HCT116 (cell line): Measurements from ENCODE around the gene TSPEAR. TPM values are rescaled to one million over a fixed set of nuclear protein-coding genes. Genes with fewer than 3 reads are reported as not detected.

ENCODE experiments used
- ATAC-seq: fragments of 200-7000 bp; cut with Tn5 transposase; 2 replicates; pipeline ENCODE4 v1.9.1; 2020; ENCODE audit warnings: mild to moderate bottlenecking, moderate library complexity
- BruUV-seq: library from RNA; stranded (reverse); fragments of 400-500 nt; replicated peaks from 2 replicates; lab custom pipeline; 2021; lab: Mats Ljungman, UMichigan
- CTCF ChIA-PET: fragments of 300-600 bp; sonication (Branson Sonifier 250); formaldehyde crosslinking; loops from one replicate; lab custom pipeline; 2021; ENCODE audit warnings: antibody characterized with exemption; lab: Charles Lee
- POLR2A ChIA-PET: fragments of 300-600, 350-600 bp; sonication (Branson Sonifier 250); formaldehyde crosslinking; loops from one replicate; lab custom pipeline; 2021; ENCODE audit warnings: antibody characterized with exemption; lab: Charles Lee
- RAD21 ChIA-PET, 2 experiments: fragments of 300-600 bp; sonication (Branson Sonifier 250); formaldehyde crosslinking; loops; one replicate each; lab custom pipeline; 2023; ENCODE audit warnings: low total read pairs in 2 of 2; ENCODE audit not compliant: uncharacterized antibody in 2 of 2, unreplicated experiment in 2 of 2, low non-redundant PET in 1 of 2; lab: Charles Lee
- DNase-seq: peaks from one replicate; pipeline ENCODE4 v3.0.0-alpha.2; 2010; ENCODE audit warnings: low read depth, low spot score
- H2AFZ ChIP-seq: fragments of 200-600 bp; shearing (Covaris generic), sonication (generic); 2 replicates; pipeline ENCODE4 v1.6.1; 2017; ENCODE audit warnings: low read depth, mixed run types, mixed read lengths, antibody characterized with exemption, low read length; ENCODE audit not compliant: poor library complexity, severe bottlenecking
- H3K27ac ChIP-seq: 2 replicates; pipeline ENCODE4 v1.5.1; 2012; ENCODE audit warnings: low read depth, low read length
- H3K27me3 ChIP-seq: fragments of 200-600 bp; sonication (generic); 2 replicates; pipeline ENCODE4 v1.6.1; 2016; ENCODE audit warnings: mixed run types, low read length, mixed read lengths; ENCODE audit not compliant: insufficient read depth
- H3K36me3 ChIP-seq, 2 experiments: fragments of 200-500 bp in 1 of 2; fragments of 200-600 bp in 1 of 2; sonication (Bioruptor generic) in 1 of 2; sonication (generic) in 1 of 2; 2 replicates each; pipeline versions ENCODE4 v1.5.1 to v1.6.1; 2014 to 2016; ENCODE audit warnings: low read length in 2 of 2, inconsistent platforms in 1 of 2, mixed read lengths in 1 of 2, mixed run types in 1 of 2; ENCODE audit not compliant: insufficient read depth in 2 of 2, control insufficient read depth in 1 of 2
- H3K4me1 ChIP-seq, 2 experiments: fragments of 200-600 bp in 1 of 2; sonication (generic) in 1 of 2; 2 replicates each; pipeline versions ENCODE4 v1.5.1 to v1.6.1; 2012 to 2017; ENCODE audit warnings: low read length in 2 of 2, inconsistent platforms in 1 of 2, mild to moderate bottlenecking in 1 of 2, mixed read lengths in 1 of 2, mixed run types in 1 of 2, moderate library complexity in 1 of 2; ENCODE audit not compliant: insufficient read depth in 2 of 2, control insufficient read depth in 1 of 2
- H3K4me2 ChIP-seq: fragments of 200-600 bp; sonication (generic); 2 replicates; pipeline ENCODE4 v1.6.1; 2017; ENCODE audit warnings: mixed run types, low read length, mixed read lengths
- H3K4me3 ChIP-seq, 2 experiments: fragments of 200-600 bp in 1 of 2; sonication (generic) in 1 of 2; replicated peaks in 1 of 2; 2 replicates each; pipeline ENCODE4 v1.5.1; 2011 to 2016; ENCODE audit warnings: low read length in 2 of 2, control low read depth in 1 of 2, low read depth in 1 of 2, mild to moderate bottlenecking in 1 of 2, mixed read lengths in 1 of 2, mixed run types in 1 of 2
- H3K79me2 ChIP-seq: fragments of 200-600 bp; sonication (generic); 2 replicates; pipeline ENCODE4 v1.6.1; 2017; ENCODE audit warnings: mild to moderate bottlenecking, mixed run types, low read length, moderate library complexity, mixed read lengths; ENCODE audit not compliant: insufficient read depth
- H3K9ac ChIP-seq: fragments of 200-600 bp; sonication (generic); 2 replicates; pipeline ENCODE4 v1.6.1; 2016; ENCODE audit warnings: low read length, mixed read lengths
- H3K9me2 ChIP-seq: fragments of 200-600 bp; sonication (generic), shearing (Covaris generic); 2 replicates; pipeline ENCODE4 v1.6.1; 2017; ENCODE audit warnings: mixed run types, mild to moderate bottlenecking, moderate library complexity; ENCODE audit not compliant: insufficient read depth
- H3K9me3 ChIP-seq, 2 experiments: fragments of 200-500 bp in 1 of 2; fragments of 200-600 bp in 1 of 2; sonication (Bioruptor generic) in 1 of 2; sonication (generic) in 1 of 2; 2 replicates each; pipeline ENCODE4 v1.6.1; 2014 to 2017; ENCODE audit warnings: low read length in 2 of 2, mixed read lengths in 2 of 2, inconsistent platforms in 1 of 2, low read depth in 1 of 2, mild to moderate bottlenecking in 1 of 2, mixed run types in 1 of 2, moderate library complexity in 1 of 2; ENCODE audit not compliant: control insufficient read depth in 1 of 2, insufficient read depth in 1 of 2
- H4K20me1 ChIP-seq: fragments of 200-600 bp; sonication (generic), shearing (Covaris generic); 2 replicates; pipeline ENCODE4 v1.6.1; 2017; ENCODE audit warnings: mixed run types, mild to moderate bottlenecking, moderate library complexity; ENCODE audit not compliant: insufficient read depth
- CBX3 ChIP-seq: IDR thresholded peaks from 2 replicates; pipeline ENCODE4 v1.6.1; 2012; ENCODE audit warnings: low read depth
- CEBPB ChIP-seq: IDR thresholded peaks from 2 replicates; pipeline ENCODE4 v1.6.1; 2012; ENCODE audit warnings: low read depth
- EZH2 ChIP-seq: fragments of 200-600 bp; sonication (generic); IDR thresholded peaks from 2 replicates; pipeline ENCODE4 v1.6.1; 2017; ENCODE audit warnings: antibody characterized with exemption, mixed run types
- EZH2phosphoT487 ChIP-seq: fragments of 200-600 bp; IDR thresholded peaks from 2 replicates; pipeline ENCODE4 v1.6.1; 2018; ENCODE audit warnings: antibody characterized with exemption, borderline replicate concordance
- FOSL1 ChIP-seq: IDR thresholded peaks from 2 replicates; pipeline ENCODE4 v1.6.1; 2012; ENCODE audit warnings: low read depth
- JUND ChIP-seq: IDR thresholded peaks from 2 replicates; pipeline ENCODE4 v1.6.1; 2012
- POLR2A ChIP-seq: IDR thresholded peaks from 2 replicates; pipeline ENCODE4 v1.7.0; 2011; ENCODE audit warnings: borderline replicate concordance; ENCODE audit not compliant: insufficient read depth, insufficient read length; ENCODE audit errors: extremely low read depth
- POLR2AphosphoS5 ChIP-seq: IDR thresholded peaks from 2 replicates; pipeline ENCODE4 v1.6.1; 2011; ENCODE audit warnings: mild to moderate bottlenecking, low read depth, low read length, moderate library complexity
- RAD21 ChIP-seq: IDR thresholded peaks from 2 replicates; pipeline ENCODE4 v1.6.1; 2012; ENCODE audit warnings: low read depth, mild to moderate bottlenecking
- SIN3A ChIP-seq: IDR thresholded peaks from 2 replicates; pipeline ENCODE4 v1.6.1; 2012; ENCODE audit warnings: low read depth
- SP1 ChIP-seq: IDR thresholded peaks from 2 replicates; pipeline ENCODE4 v1.6.1; 2012; ENCODE audit warnings: low read depth
- SRF ChIP-seq: IDR thresholded peaks from 2 replicates; pipeline ENCODE4 v1.6.1; 2012; ENCODE audit warnings: low read depth
- TCF7L2 ChIP-seq: IDR thresholded peaks from 2 replicates; pipeline ENCODE4 v1.7.0; 2011; ENCODE audit warnings: borderline replicate concordance, inconsistent platforms; ENCODE audit not compliant: insufficient read depth, insufficient read length; ENCODE audit errors: extremely low read depth
- ZFX ChIP-seq: fragments of 450-650 bp; IDR thresholded peaks from 2 replicates; pipeline ENCODE4 v1.6.1; 2017
- intact Hi-C: fragments of 100-400 bp; cut with micrococcal nuclease; formaldehyde crosslinking; loops from 2 replicates; pipeline ENCODE4 v1.10.0; 2022
- total RNA-seq: library from RNA; stranded (reverse); gene quantifications from one replicate; pipeline ENCODE4 v1.2.1, GENCODE V29; 2021; ENCODE audit not compliant: unreplicated experiment
- TF ChIP-seq, protein P1 (sequence below), 3 experiments: fragments of 200-600 bp in 1 of 3; sonication (generic) in 1 of 3; IDR thresholded peaks in 2 of 3; conservative IDR thresholded peaks in 1 of 3; 2 replicates each; pipeline ENCODE4 v1.5.1; 2012 to 2017; ENCODE audit warnings: low read depth in 2 of 3, low read length in 2 of 3, antibody characterized with exemption in 1 of 3, borderline replicate concordance in 1 of 3, control low read depth in 1 of 3, mild to moderate bottlenecking in 1 of 3, mixed read lengths in 1 of 3, mixed run types in 1 of 3, moderate library complexity in 1 of 3; ENCODE audit not compliant: insufficient read depth in 1 of 3
- TF ChIP-seq, protein P2 (sequence below): IDR thresholded peaks from 2 replicates; pipeline ENCODE4 v1.6.1; 2012
- TF ChIP-seq, protein P3 (sequence below): IDR thresholded peaks from 2 replicates; pipeline ENCODE4 v1.6.1; 2012

The TSPEAR gene
- total RNA-seq, 1 experiment from 2014 or later = not detected

DNA sequence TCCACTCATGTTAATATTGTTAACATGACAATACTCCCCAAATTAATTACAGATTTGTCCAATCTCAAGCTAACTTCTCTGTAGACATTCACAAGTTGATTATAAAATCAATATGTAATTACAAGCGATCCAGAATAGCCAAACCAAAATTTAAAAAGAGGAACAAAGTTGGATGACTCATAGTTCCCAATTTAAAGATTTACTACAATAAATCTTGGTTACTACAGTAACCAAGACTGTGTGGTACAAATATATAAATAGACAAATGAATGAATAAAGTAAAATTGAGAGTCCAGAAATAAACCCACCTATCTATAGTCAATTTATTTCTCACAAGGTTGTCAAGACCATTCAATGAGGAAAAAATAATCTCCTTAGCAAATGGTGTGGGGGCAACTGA, 145.0 kb downstream of the TSPEAR start:
- TF ChIP-seq SRF = no peak
- TF ChIP-seq, all 23 proteins: peak for 0
- Histone ChIP-seq H3K9me3 (no peaks in the 10 kb centered on the region), H3K27ac (no peak overlapping the region), H3K9ac (no peak overlapping the region), H3K36me3 (no peaks in the 10 kb centered on the region), H3K79me2 (no peaks in the 10 kb centered on the region), H3K27me3 (peaks cover 6% of the 10 kb centered on the region), H3K9me2 (no peaks in the 10 kb centered on the region), H2AFZ (no peak overlapping the region), H3K4me1 (no peaks in the 10 kb centered on the region), H3K4me2 (no peak overlapping the region), H3K4me3 (no peak overlapping the region), H4K20me1 (no peaks in the 10 kb centered on the region)
- ATAC-seq (no peak), DNase-seq (no peak)
- POLR2A ChIA-PET = no interaction called here
- CTCF ChIA-PET = no interaction called here
- RAD21 ChIA-PET = no interaction called here
- no TSS peak for BruUV-seq
- intact Hi-C loops = loop anchor here (10.0 kb wide), 1 partner anchor 108 kb away; no protein-coding TSS in a partner anchor

DNA sequence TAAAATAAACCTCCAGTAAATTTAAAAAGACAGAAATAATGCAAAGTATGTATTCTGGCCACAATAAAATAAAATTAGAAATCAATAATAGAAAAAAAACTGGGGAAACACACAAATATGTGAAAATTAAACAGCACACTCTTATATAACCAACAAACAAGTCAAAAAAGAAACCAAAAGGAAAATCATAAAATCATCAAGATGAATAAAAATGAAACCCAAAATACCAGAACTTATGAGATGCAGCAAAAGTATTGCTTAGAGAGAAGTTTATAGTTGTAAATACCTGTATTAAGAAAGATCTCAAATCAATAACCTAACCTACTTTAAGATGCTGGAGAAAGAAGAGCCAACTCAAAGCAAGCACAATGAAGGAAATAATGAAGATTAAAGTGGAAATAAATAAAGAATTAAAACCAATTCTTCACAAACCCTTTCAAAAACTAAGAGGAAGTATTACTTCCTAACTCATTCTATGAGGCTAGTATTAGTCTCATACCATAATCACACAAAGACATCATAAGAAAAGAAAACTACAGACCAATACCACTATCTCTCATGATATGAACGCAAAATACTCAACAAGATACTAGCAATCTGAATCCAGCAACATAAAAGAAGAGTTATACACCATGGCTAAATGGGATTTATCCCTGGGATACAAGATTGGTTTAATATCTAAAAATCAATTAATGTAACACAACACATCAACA, 146.3 kb downstream of the TSPEAR start:
- RAD21 ChIA-PET = no interaction called here
- ATAC-seq (no peak), DNase-seq (no peak)
- H3K36me3 ChIP-seq = no peaks in the 10 kb centered on the region
- CTCF ChIA-PET = no interaction called here
- no peak overlapping the region for H3K27ac ChIP-seq
- no peak for TF ChIP-seq CEBPB
- no peak for TF ChIP-seq RAD21
- no peak for TF ChIP-seq SIN3A
- no peak for TF ChIP-seq ZFX
- no peak for TF ChIP-seq EZH2phosphoT487
- no peak for TF ChIP-seq POLR2AphosphoS5
- TF ChIP-seq, protein P1, sequence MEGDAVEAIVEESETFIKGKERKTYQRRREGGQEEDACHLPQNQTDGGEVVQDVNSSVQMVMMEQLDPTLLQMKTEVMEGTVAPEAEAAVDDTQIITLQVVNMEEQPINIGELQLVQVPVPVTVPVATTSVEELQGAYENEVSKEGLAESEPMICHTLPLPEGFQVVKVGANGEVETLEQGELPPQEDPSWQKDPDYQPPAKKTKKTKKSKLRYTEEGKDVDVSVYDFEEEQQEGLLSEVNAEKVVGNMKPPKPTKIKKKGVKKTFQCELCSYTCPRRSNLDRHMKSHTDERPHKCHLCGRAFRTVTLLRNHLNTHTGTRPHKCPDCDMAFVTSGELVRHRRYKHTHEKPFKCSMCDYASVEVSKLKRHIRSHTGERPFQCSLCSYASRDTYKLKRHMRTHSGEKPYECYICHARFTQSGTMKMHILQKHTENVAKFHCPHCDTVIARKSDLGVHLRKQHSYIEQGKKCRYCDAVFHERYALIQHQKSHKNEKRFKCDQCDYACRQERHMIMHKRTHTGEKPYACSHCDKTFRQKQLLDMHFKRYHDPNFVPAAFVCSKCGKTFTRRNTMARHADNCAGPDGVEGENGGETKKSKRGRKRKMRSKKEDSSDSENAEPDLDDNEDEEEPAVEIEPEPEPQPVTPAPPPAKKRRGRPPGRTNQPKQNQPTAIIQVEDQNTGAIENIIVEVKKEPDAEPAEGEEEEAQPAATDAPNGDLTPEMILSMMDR (IDR thresholded peaks at IDR 0.05 in 2 of 3, conservative IDR thresholded peaks at IDR 0.05 in 1 of 3; ENCODE audit: borderline replicate concordance in 1 of 3, insufficient read depth in 1 of 3, low read depth in 2 of 3, low read length in 2 of 3) = no peak
- TF ChIP-seq FOSL1 = no peak
- TF ChIP-seq, protein P2, sequence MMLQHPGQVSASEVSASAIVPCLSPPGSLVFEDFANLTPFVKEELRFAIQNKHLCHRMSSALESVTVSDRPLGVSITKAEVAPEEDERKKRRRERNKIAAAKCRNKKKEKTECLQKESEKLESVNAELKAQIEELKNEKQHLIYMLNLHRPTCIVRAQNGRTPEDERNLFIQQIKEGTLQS = no peak
- no peak for TF ChIP-seq TCF7L2
- no peak for TF ChIP-seq JUND
- TF ChIP-seq CBX3 = no peak
- TF ChIP-seq SP1 = no peak
- no peak for TF ChIP-seq EZH2
- TF ChIP-seq, protein P3, sequence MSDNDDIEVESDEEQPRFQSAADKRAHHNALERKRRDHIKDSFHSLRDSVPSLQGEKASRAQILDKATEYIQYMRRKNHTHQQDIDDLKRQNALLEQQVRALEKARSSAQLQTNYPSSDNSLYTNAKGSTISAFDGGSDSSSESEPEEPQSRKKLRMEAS = no peak
- TF ChIP-seq POLR2A = no peak
- H4K20me1 ChIP-seq = no peaks in the 10 kb centered on the region
- no peaks in the 10 kb centered on the region for H3K9me3 ChIP-seq
- H3K9me2 ChIP-seq = no peaks in the 10 kb centered on the region
- no peak overlapping the region for H3K9ac ChIP-seq
- no peak overlapping the region for H3K4me3 ChIP-seq
- no peaks in the 10 kb centered on the region for H3K79me2 ChIP-seq
- intact Hi-C loops = loop anchor here (10.0 kb wide), 1 partner anchor 110 kb away; no protein-coding TSS in a partner anchor
- POLR2A ChIA-PET = no interaction called here
- no TSS peak for BruUV-seq
- no peak overlapping the region for H3K4me2 ChIP-seq
- H3K27me3 ChIP-seq = no peaks in the 10 kb centered on the region; the same call in 1 of the 2 replicates
- H2AFZ ChIP-seq = no peak overlapping the region
- H3K4me1 ChIP-seq = no peaks in the 10 kb centered on the region
